A673 (cell line): ENCODE results near the gene TEX13C. TPM values are rescaled to one million over a fixed set of nuclear protein-coding genes. Genes with fewer than 3 reads are reported as not detected.

Source experiments
- BruUV-seq: library from RNA; stranded (reverse); fragments of 400-500 nt; replicated peaks from 2 replicates; lab custom pipeline; 2021; lab: Mats Ljungman, UMichigan
- CTCF ChIA-PET: fragments of 300-600 bp; sonication (Branson Sonifier 250); formaldehyde crosslinking; loops from one replicate; lab custom pipeline; 2022; ENCODE audit warnings: antibody characterized with exemption; lab: Charles Lee
- POLR2A ChIA-PET: fragments of 300-600 bp; sonication (Branson Sonifier 250); formaldehyde crosslinking; loops from one replicate; lab custom pipeline; 2022; ENCODE audit warnings: antibody characterized with exemption; ENCODE audit not compliant: low non-redundant PET; lab: Charles Lee
- DNase-seq: peaks from one replicate; pipeline ENCODE4 v3.0.0-alpha.2; 2015; ENCODE audit warnings: low spot score
- H3K27ac ChIP-seq: fragments of 200-600 bp; sonication (generic); 2 replicates; pipeline ENCODE4 v1.5.1; 2016; ENCODE audit warnings: mixed run types, low read depth, mild to moderate bottlenecking, mixed read lengths, antibody characterized with exemption, low read length; ENCODE audit not compliant: poor library complexity, severe bottlenecking
- H3K27me3 ChIP-seq: fragments of 200-600 bp; sonication (generic); replicated peaks from 2 replicates; pipeline ENCODE4 v1.6.1; 2017; ENCODE audit warnings: mixed run types, low read depth, mild to moderate bottlenecking, mixed read lengths, antibody characterized with exemption, low read length; ENCODE audit not compliant: insufficient read depth, poor library complexity
- H3K36me3 ChIP-seq: fragments of 200-600 bp; sonication (generic); 2 replicates; pipeline ENCODE4 v1.6.1; 2016; ENCODE audit warnings: mixed run types, mild to moderate bottlenecking, mixed read lengths, antibody characterized with exemption, low read length; ENCODE audit not compliant: insufficient read depth, poor library complexity, severe bottlenecking
- H3K4me1 ChIP-seq: fragments of 200-600 bp; sonication (generic); 2 replicates; pipeline ENCODE4 v1.6.1; 2017; ENCODE audit warnings: mixed run types, mild to moderate bottlenecking, mixed read lengths, antibody characterized with exemption, low read length; ENCODE audit not compliant: insufficient read depth, poor library complexity, severe bottlenecking
- H3K4me3 ChIP-seq: fragments of 200-600 bp; sonication (generic); 2 replicates; pipeline ENCODE4 v1.5.1; 2016; ENCODE audit warnings: low read depth, mixed run types, mild to moderate bottlenecking, mixed read lengths, low read length; ENCODE audit not compliant: poor library complexity, severe bottlenecking
- H3K9me3 ChIP-seq: fragments of 200-600 bp; sonication (generic); 2 replicates; pipeline ENCODE4 v1.6.1; 2016; ENCODE audit warnings: mixed run types, low read depth, mild to moderate bottlenecking, mixed read lengths, antibody characterized with exemption, low read length; ENCODE audit not compliant: poor library complexity, severe bottlenecking
- EZH2 ChIP-seq: fragments of 200-600 bp; sonication (generic); IDR thresholded peaks from 2 replicates; pipeline ENCODE4 v1.6.1; 2017; ENCODE audit warnings: borderline replicate concordance, low read depth, mild to moderate bottlenecking, mixed read lengths, antibody characterized with exemption, low read length; ENCODE audit not compliant: poor library complexity, severe bottlenecking
- intact Hi-C: fragments of 100-400 bp; cut with micrococcal nuclease; formaldehyde crosslinking; loops from one replicate; pipeline ENCODE4 v1.10.0; 2022; ENCODE audit not compliant: unreplicated experiment
- total RNA-seq: library from RNA; stranded (reverse); gene quantifications from 2 replicates; pipeline ENCODE4 v1.2.3, GENCODE V29; 2021
- TF ChIP-seq, protein P1 (sequence below): fragments of 300-800, 200-600 bp; sonication (generic); conservative IDR thresholded peaks from 2 replicates; pipeline ENCODE4 v1.5.1; 2017; ENCODE audit warnings: low read depth, mild to moderate bottlenecking, antibody characterized with exemption, low read length, moderate library complexity, mixed read lengths

The TEX13C gene
- total RNA-seq, 1 experiment from 2014 or later = not detected

DNA sequence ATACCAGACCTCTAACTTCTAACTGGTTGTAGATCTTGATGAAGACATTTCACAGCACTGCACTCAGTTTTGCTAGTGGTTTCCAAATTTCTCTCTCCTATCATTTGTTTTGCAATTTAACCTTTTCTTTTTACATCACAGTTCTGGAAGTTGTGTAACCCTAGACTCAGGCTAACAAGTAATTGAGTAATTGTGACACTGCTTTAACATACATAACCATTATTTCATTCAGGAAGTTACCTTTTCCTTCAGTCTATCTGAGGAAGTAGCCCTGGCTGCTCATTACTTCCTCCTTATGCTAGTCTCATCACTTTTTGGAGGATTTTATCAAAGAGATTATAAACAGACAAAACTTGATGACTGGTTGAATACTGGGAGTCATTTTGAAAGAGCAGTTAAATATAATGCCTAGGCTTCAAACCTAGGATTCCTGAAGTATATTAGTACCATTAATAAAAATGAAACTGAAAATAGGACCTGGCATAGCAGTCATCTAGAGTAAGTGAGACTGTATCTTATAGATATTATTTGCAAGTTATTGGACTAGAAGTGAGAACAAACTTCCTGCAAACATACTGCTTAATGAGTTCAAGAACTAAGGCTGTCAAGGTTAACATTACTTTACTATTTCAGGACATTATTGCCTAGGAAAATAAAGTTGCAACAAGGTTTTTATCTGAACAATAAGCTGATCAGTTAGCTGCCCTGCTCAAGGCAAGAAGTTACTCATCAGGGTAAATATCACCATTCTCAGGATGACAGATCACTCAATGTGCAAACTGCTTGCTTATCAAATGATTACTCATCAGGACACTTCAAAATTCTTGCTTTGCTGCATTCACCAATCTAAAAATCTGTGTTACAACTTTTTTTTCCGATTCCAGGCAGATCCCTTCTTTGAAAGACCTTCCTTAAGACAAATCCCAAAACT is 25.6 kb upstream of the TEX13C start:
- intact Hi-C loops = no loop called here
- Histone ChIP-seq H3K27me3 (no peaks in the 10 kb centered on the region), H3K4me3 (no peak overlapping the region), H3K9me3 (no peaks in the 10 kb centered on the region), H3K4me1 (no peaks in the 10 kb centered on the region), H3K27ac (no peak overlapping the region), H3K36me3 (no peaks in the 10 kb centered on the region)
- ChIA-PET CTCF (no interaction called here), POLR2A (no interaction called here)
- BruUV-seq = no TSS peak
- no peak for TF ChIP-seq EZH2
- TF ChIP-seq, protein P1, sequence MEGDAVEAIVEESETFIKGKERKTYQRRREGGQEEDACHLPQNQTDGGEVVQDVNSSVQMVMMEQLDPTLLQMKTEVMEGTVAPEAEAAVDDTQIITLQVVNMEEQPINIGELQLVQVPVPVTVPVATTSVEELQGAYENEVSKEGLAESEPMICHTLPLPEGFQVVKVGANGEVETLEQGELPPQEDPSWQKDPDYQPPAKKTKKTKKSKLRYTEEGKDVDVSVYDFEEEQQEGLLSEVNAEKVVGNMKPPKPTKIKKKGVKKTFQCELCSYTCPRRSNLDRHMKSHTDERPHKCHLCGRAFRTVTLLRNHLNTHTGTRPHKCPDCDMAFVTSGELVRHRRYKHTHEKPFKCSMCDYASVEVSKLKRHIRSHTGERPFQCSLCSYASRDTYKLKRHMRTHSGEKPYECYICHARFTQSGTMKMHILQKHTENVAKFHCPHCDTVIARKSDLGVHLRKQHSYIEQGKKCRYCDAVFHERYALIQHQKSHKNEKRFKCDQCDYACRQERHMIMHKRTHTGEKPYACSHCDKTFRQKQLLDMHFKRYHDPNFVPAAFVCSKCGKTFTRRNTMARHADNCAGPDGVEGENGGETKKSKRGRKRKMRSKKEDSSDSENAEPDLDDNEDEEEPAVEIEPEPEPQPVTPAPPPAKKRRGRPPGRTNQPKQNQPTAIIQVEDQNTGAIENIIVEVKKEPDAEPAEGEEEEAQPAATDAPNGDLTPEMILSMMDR = no peak
- DNase-seq = no peak

- Histone ChIP-seq H3K4me1 (no peaks in the 10 kb centered on the region), H3K4me3 (no peak overlapping the region), H3K36me3 (no peaks in the 10 kb centered on the region), H3K27ac (no peak overlapping the region), H3K9me3 (no peaks in the 10 kb centered on the region), H3K27me3 (no peaks in the 10 kb centered on the region)
- ChIA-PET CTCF (no interaction called here), POLR2A (interaction anchor here (0.6 kb wide), 1 partner anchor 61 kb away, joined by 3 read pairs; no protein-coding TSS in a partner anchor)
- TF ChIP-seq, protein P1 = no peak
- no peak for TF ChIP-seq EZH2
- no TSS peak for BruUV-seq
- intact Hi-C loops = no loop called here
- peak; percentile 26 for DNase-seq
Observed at GRCh38 chrX:125295337-125295736, 24.3 kb upstream of the TEX13C start.

DNA sequence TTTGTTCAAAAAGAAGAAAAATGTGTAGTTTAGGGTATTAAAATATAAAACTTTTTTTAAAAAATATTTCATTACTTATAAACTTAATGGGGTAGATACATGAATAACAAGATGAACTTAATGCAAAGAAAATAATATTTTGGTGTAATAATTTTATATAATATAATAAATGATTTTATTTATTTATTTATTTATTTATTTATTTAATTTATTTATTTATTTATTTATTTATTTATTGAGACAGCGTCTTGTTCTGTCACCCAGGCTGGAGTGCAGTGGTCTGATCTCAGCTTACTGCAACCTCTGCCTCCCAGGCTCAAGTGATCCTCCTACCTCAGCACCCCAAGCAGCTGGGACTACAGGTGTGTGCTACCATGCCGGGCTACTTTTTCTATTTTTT is 20.8 kb upstream of the TEX13C start:
- ChIA-PET POLR2A (no interaction called here), CTCF (no interaction called here)
- no TSS peak for BruUV-seq
- Histone ChIP-seq H3K27ac (no peak overlapping the region), H3K4me3 (no peak overlapping the region), H3K9me3 (no peaks in the 10 kb centered on the region), H3K4me1 (no peaks in the 10 kb centered on the region), H3K27me3 (no peaks in the 10 kb centered on the region), H3K36me3 (no peaks in the 10 kb centered on the region)
- DNase-seq = no peak
- intact Hi-C loops = no loop called here
- TF ChIP-seq, protein P1 = no peak
